Trophoblast cell (in vitro differentiated cells and primary cell): ENCODE data around the gene SLC39A3.

ENCODE experiments used
- DNase-seq, 2 donors: peaks; one replicate each; pipeline ENCODE4 v3.0.0-alpha.2; 2016
- H2AFZ ChIP-seq: 2 replicates; pipeline ENCODE4 v1.6.1; 2013; ENCODE audit warnings: low read length, moderate library complexity, mild to moderate bottlenecking; ENCODE audit not compliant: insufficient read depth, poor library complexity
- H2AK5ac ChIP-seq: 2 replicates; pipeline ENCODE4 v1.6.1; 2013; ENCODE audit warnings: mild to moderate bottlenecking, low read length
- H2BK120ac ChIP-seq: 2 replicates; pipeline ENCODE4 v1.6.1; 2013; ENCODE audit warnings: low read length, mild to moderate bottlenecking, moderate library complexity; ENCODE audit not compliant: insufficient read depth, poor library complexity
- H2BK12ac ChIP-seq: 2 replicates; pipeline ENCODE4 v1.6.1; 2013; ENCODE audit warnings: mild to moderate bottlenecking, low read length, moderate library complexity
- H2BK5ac ChIP-seq: 2 replicates; pipeline ENCODE4 v1.6.1; 2013; ENCODE audit warnings: low read length, low read depth, moderate library complexity, mild to moderate bottlenecking; ENCODE audit not compliant: poor library complexity
- H3K14ac ChIP-seq: 2 replicates; pipeline ENCODE4 v1.6.1; 2013; ENCODE audit warnings: mild to moderate bottlenecking, low read length
- H3K18ac ChIP-seq: 2 replicates; pipeline ENCODE4 v1.6.1; 2013; ENCODE audit warnings: mild to moderate bottlenecking, low read length
- H3K23ac ChIP-seq: 2 replicates; pipeline ENCODE4 v1.6.1; 2013; ENCODE audit warnings: low read length
- H3K27ac ChIP-seq: 2 replicates; pipeline ENCODE4 v1.5.1; 2013; ENCODE audit warnings: low read depth, mild to moderate bottlenecking, inconsistent platforms, low read length, moderate library complexity
- H3K27me3 ChIP-seq: 2 replicates; pipeline ENCODE4 v1.6.1; 2013; ENCODE audit warnings: inconsistent platforms, mild to moderate bottlenecking, low read length, moderate library complexity; ENCODE audit not compliant: insufficient read depth
- H3K36me3 ChIP-seq, 2 experiments: 1 replicate in 1 of 2; 2 replicates in 1 of 2; pipeline ENCODE4 v1.6.1; 2013; ENCODE audit warnings: low read length in 2 of 2, mild to moderate bottlenecking in 2 of 2, moderate library complexity in 1 of 2; ENCODE audit not compliant: insufficient read depth in 2 of 2, control insufficient read depth in 1 of 2
- H3K4ac ChIP-seq: 2 replicates; pipeline ENCODE4 v1.6.1; 2013; ENCODE audit warnings: low read depth, mild to moderate bottlenecking, low read length, moderate library complexity
- H3K4me1 ChIP-seq, 2 experiments: 1 replicate in 1 of 2; 2 replicates in 1 of 2; pipeline ENCODE4 v1.6.1; 2013; ENCODE audit warnings: low read length in 2 of 2, mild to moderate bottlenecking in 2 of 2, moderate library complexity in 1 of 2; ENCODE audit not compliant: insufficient read depth in 2 of 2, control insufficient read depth in 1 of 2
- H3K4me2 ChIP-seq: 2 replicates; pipeline ENCODE4 v1.6.1; 2013; ENCODE audit warnings: inconsistent platforms, mild to moderate bottlenecking, low read length, moderate library complexity
- H3K4me3 ChIP-seq: 2 replicates; pipeline ENCODE4 v1.5.1; 2013; ENCODE audit warnings: mild to moderate bottlenecking, low read depth, low read length, inconsistent platforms
- H3K79me1 ChIP-seq: one replicate; pipeline ENCODE4 v1.6.1; 2013; ENCODE audit warnings: low read length
- H3K79me2 ChIP-seq: 2 replicates; pipeline ENCODE4 v1.6.1; 2013; ENCODE audit warnings: low read length, mild to moderate bottlenecking; ENCODE audit not compliant: control insufficient read depth, insufficient read depth, poor library complexity
- H3K9ac ChIP-seq: 2 replicates; pipeline ENCODE4 v1.6.1; 2013; ENCODE audit warnings: mild to moderate bottlenecking, low read length
- H3K9me3 ChIP-seq: 2 replicates; pipeline ENCODE4 v1.6.1; 2013; ENCODE audit warnings: low read depth, mild to moderate bottlenecking, control low read depth, inconsistent platforms, low read length; ENCODE audit not compliant: insufficient read depth
- H4K12ac ChIP-seq: 2 replicates; pipeline ENCODE4 v1.6.1; 2013; ENCODE audit warnings: low read depth, mild to moderate bottlenecking, low read length, moderate library complexity
- H4K8ac ChIP-seq: 2 replicates; pipeline ENCODE4 v1.6.1; 2013; ENCODE audit warnings: low read depth, mild to moderate bottlenecking, low read length, moderate library complexity
- H4K91ac ChIP-seq: one replicate; pipeline ENCODE4 v1.6.1; 2013; ENCODE audit warnings: low read depth, mild to moderate bottlenecking, low read length, moderate library complexity
- WGBS: extraction: QIAGEN DNeasy Blood & Tissue Kit; methylation state at CpG from one replicate; pipeline ENCODE4 v1.1.7; 2013; ENCODE audit warnings: missing lambda C conversion rate; ENCODE audit not compliant: insufficient read length, insufficient coverage; ENCODE audit errors: extremely low coverage; 5-methylcytosine and 5-hydroxymethylcytosine counted together

The SLC39A3 gene

DNA sequence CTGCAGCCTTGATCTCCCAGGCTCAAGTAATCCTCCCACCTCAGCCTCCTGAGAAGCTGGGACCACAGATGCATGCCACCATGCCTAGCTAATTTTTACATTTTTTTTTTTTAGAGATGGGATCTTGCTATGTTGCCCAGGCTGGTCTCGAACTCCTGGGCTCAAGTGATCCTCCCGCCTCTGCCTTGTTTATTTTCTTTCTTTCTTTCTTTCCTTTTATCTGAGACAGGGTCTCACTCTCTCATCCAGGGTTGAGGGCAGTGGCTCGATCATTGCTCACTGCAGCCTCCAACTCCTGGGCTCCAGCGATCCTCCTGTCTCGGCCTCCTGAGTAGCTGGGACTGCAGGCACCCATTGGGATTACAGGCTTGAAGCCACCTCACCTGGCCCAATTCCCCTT lies 33.6 kb downstream of the SLC39A3 start:
- Histone ChIP-seq H3K23ac (no peak overlapping the region), H3K9me3 (peaks cover 2% of the 10 kb centered on the region), H4K91ac (no peak overlapping the region), H3K9ac (no peak overlapping the region), H3K79me2 (peaks cover 2% of the 10 kb centered on the region), H2AFZ (no peak overlapping the region), H3K27ac (no peak overlapping the region), H2BK12ac (no peak overlapping the region), H3K4ac (no peak overlapping the region), H3K4me3 (no peak overlapping the region), H4K8ac (no peak overlapping the region), H3K27me3 (peaks cover 10% of the 10 kb centered on the region), H3K14ac (no peak overlapping the region), H3K4me2 (no peak overlapping the region), H3K18ac (no peak overlapping the region), H4K12ac (no peak overlapping the region), H3K79me1 (peaks cover 2% of the 10 kb centered on the region), H3K36me3 (no peaks in the 10 kb centered on the region), H2BK5ac (no peak overlapping the region), H2BK120ac (no peak overlapping the region), H2AK5ac (no peak overlapping the region), H3K4me1 (peaks cover 2 to 3% of the 10 kb centered on the region in 2 experiments)
- no CpG with 5 or more reads among the region's 5 CpGs for WGBS
- DNase-seq: no peak

DNA sequence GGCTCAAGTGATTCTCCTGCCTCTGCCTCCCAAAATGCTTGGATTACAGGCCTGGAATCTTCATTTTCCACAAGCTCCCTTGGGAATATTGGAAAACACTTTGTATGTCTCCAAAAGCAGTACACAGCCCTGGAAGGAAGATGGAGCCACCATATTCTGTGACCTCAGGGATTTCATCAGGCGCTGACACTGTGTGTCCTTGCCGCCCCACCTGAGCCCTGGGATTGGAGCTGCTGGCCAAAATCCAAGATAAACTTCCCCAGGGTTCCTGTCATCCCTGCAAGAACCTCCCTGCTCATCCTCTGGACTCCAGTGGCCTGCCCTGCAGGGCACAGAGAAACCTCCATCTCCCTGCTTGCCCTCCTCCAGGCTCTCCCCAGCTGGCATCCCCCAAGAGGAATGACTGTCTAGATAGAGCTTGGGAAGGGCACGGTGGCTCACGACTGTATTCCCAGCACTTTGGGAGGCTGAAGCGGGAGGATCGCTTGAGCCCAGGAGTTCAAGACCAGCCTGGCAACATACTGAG lies 36.1 kb downstream of the SLC39A3 start:
- peaks cover 2% of the 10 kb centered on the region for H3K79me2 ChIP-seq
- no CpG with 5 or more reads among the region's 6 CpGs for WGBS

DNA sequence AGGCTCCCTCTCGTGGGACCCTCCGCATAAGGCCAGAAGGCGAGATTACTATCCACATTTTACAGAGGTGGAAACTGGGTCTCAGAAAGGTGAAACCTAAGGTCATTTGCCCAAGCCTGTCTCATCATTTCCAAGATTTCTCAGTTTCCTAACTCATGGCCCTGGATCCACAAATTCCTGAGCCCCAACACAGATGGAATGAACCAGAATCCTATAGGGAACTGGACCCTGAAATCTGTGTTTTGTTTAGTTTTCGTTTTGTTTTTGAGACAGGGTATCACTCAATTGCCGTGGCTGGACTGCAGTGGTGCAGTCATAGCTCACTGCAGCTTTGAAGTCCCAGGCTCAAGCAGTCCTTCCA lies 36.8 kb downstream of the SLC39A3 start:
- Histone ChIP-seq H2AFZ (no peak overlapping the region), H3K79me1 (peaks cover 2% of the 10 kb centered on the region)
- no CpG with 5 or more reads among the region's 5 CpGs for WGBS

More for the DNA sequence above, 36.1 kb downstream of the SLC39A3 start:
- Histone ChIP-seq H2AK5ac (no peak overlapping the region), H4K12ac (no peak overlapping the region), H3K14ac (no peak overlapping the region), H3K27ac (no peak overlapping the region), H3K9me3 (peaks cover 5% of the 10 kb centered on the region), H3K4me3 (no peak overlapping the region), H3K23ac (no peak overlapping the region), H3K27me3 (peaks cover 16% of the 10 kb centered on the region), H3K9ac (no peak overlapping the region), H3K4me2 (no peak overlapping the region), H4K8ac (no peak overlapping the region), H2BK5ac (no peak overlapping the region), H3K36me3 (no peaks in the 10 kb centered on the region), H2BK120ac (no peak overlapping the region), H3K18ac (no peak overlapping the region), H3K79me1 (peaks cover 2% of the 10 kb centered on the region), H3K4me1 (peaks cover 2 to 3% of the 10 kb centered on the region in 2 experiments), H3K4ac (no peak overlapping the region), H4K91ac (no peak overlapping the region), H2AFZ (no peak overlapping the region), H2BK12ac (no peak overlapping the region)
- DNase-seq: no peak

DNA sequence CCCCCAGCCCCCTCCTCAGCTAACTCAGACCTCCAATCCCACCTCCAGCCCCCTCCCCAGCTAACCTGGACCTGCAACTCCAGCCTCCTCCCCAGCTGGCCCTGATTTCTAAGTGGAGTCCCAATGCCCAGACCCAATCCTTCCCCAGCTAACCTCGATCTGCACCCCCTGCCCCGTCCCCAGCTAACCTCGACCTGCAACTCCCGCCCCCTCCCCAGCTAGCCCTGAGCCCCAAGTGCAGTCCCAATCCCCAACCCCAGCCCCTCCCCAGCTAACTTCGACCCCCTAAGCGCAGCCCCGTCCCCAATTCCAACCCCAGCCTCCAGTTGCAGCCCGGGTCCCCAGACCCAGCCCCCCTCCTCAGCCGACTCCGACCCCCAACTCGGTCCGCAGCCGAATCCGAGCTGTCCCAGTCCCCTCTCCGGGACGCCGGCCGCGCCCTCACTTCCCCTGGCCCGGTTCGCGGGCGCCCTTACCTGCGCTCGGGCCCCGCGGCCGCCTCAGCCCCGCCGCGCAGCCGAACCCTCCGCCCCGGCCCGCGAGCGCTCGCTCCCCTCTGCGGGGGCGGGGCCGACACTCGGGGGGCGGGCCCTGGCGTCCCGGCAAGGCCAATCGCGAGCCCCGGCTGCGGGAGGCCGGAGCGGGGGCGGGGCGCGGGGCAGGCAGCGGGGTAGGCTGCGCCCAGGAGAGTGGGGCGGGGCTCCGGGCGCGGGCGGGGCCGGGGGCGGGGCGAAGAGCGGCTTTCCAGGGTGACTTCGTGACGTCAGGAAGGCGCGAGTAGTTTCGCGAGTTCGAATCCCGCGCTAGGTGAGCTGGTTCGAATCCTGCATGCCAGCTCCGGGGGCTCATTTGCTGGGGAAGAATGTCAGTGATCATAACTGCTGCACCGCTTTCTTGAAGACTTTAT lies 37.4 kb downstream of the SLC39A3 start, which contains the start of gene GNG7:
Gene GNG7, minus strand, starts transcription at position 525 of the 907 bp plus-strand sequence. CDS start 182,006 bp downstream, outside the sequence.
- Histone ChIP-seq H2AK5ac (no peak within 1 kb of the TSS), H3K79me2 (peaks cover 2% of the 10 kb centered on the region), H3K14ac (peak within 1 kb of the TSS; percentile 87), H3K4me3 (peak within 1 kb of the TSS; percentile 79), H3K9me3 (peaks cover 5% of the 10 kb centered on the region), H3K9ac (peak within 1 kb of the TSS; percentile 80), H3K27ac (no peak within 1 kb of the TSS), H4K8ac (peak within 1 kb of the TSS; percentile 91), H3K27me3 (peaks cover 16% of the 10 kb centered on the region), H2BK12ac (peak within 1 kb of the TSS; percentile 53), H3K18ac (peak within 1 kb of the TSS; percentile 72), H3K36me3 (no peaks in the 10 kb centered on the region), H3K79me1 (peaks cover 2% of the 10 kb centered on the region), H4K12ac (peak within 1 kb of the TSS; percentile 91), H4K91ac (no peak within 1 kb of the TSS), H3K23ac (no peak within 1 kb of the TSS), H2BK5ac (no peak within 1 kb of the TSS), H2AFZ (peak within 1 kb of the TSS; percentile 83), H3K4me1 (peaks cover 2 to 3% of the 10 kb centered on the region in 2 experiments), H3K4me2 (peak within 1 kb of the TSS; percentile 95), H2BK120ac (peak within 1 kb of the TSS; percentile 46), H3K4ac (no peak within 1 kb of the TSS)
- WGBS: no CpG with 5 or more reads among the region's 77 CpGs
- DNase-seq: peak; percentile 64 to 72

More for the DNA sequence above, 36.8 kb downstream of the SLC39A3 start:
- Histone ChIP-seq H2AK5ac (no peak overlapping the region), H2BK120ac (no peak overlapping the region), H3K14ac (no peak overlapping the region), H3K23ac (no peak overlapping the region), H3K27ac (no peak overlapping the region), H3K18ac (no peak overlapping the region), H3K9ac (no peak overlapping the region), H3K4me3 (no peak overlapping the region), H3K4me2 (peak overlapping the region; percentile 32), H4K8ac (peak overlapping the region; percentile 89), H3K9me3 (peaks cover 5% of the 10 kb centered on the region), H3K27me3 (peaks cover 16% of the 10 kb centered on the region), H2BK5ac (no peak overlapping the region), H3K4ac (no peak overlapping the region), H4K12ac (peak overlapping the region; percentile 50), H4K91ac (no peak overlapping the region), H3K36me3 (no peaks in the 10 kb centered on the region), H2BK12ac (no peak overlapping the region), H3K4me1 (peaks cover 2 to 3% of the 10 kb centered on the region in 2 experiments), H3K79me2 (peaks cover 2% of the 10 kb centered on the region)
- no peak for DNase-seq
